Activated naive CD4-positive, alpha-beta T cell (primary cell): ENCODE results near the gene ELOA2.
"Not testable (repeated sequence)": the region's sequence is repeated elsewhere in the genome, so short reads cannot be mapped to it uniquely, and the experiment has no call there.

Experiments used
- DNase-seq, 4 experiments: peaks; one replicate each; lab custom pipeline; 2025; lab: John Stamatoyannopoulos, UW

Gene ELOA2

GRCh38 chr18:47020757-47021156, 14.7 kb downstream of the ELOA2 start:
- DNase-seq, result not testable (repeated sequence)

DNA sequence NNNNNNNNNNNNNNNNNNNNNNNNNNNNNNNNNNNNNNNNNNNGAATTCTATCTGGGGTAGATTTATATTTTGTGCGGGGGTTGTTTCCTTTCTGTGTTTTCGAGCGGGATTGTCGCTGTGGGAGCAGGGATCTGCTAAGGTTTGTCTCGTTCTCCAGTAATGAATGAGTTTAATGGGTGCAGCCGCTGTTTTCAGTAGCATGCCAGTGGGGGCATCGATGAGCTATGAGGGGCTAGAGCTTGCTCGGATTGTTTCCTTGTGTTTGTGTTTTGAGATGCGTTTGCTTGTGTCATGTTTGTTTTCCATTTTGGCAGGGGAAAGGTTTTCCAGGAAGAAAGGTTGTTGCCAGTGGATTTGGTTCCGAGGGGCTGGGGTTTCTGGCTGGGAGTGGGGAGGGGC, 15.6 kb downstream of the ELOA2 start:
- DNase-seq, result not testable (repeated sequence)
